PFSK-1 (cell line): ENCODE measurements around the gene SPAG4.

ENCODE experiments used
- POLR2AphosphoS5 ChIP-seq: IDR thresholded peaks from 2 replicates; pipeline ENCODE4 v1.6.1; 2012; ENCODE audit warnings: low read depth, mild to moderate bottlenecking, control low read depth, low read length, moderate library complexity
- REST ChIP-seq, 2 experiments: IDR thresholded peaks; 2 replicates each; pipeline versions ENCODE4 v1.6.1 to v1.8.0; 2011 to 2012; ENCODE audit warnings: low read depth in 2 of 2, low read length in 2 of 2, control low read depth in 1 of 2, inconsistent platforms in 1 of 2, mild to moderate bottlenecking in 1 of 2, moderate library complexity in 1 of 2; ENCODE audit not compliant: insufficient read depth in 1 of 2
- SIN3A ChIP-seq: IDR thresholded peaks from 2 replicates; pipeline ENCODE4 v1.6.1; 2012; ENCODE audit warnings: mild to moderate bottlenecking, low read length, moderate library complexity, borderline replicate concordance; ENCODE audit not compliant: insufficient read depth
- TAF1 ChIP-seq: IDR thresholded peaks from 2 replicates; pipeline ENCODE4 v1.6.1; 2012; ENCODE audit warnings: low read length, control low read depth, borderline replicate concordance; ENCODE audit not compliant: insufficient read depth

GRCh38 chr20:35653893-35654292 is 38.3 kb downstream of the SPAG4 start:
- TF ChIP-seq SIN3A (no peak), REST (IDR thresholded peaks at IDR 0.05; ENCODE audit: insufficient read depth in 1 of 2, low read depth in 2 of 2, low read length in 2 of 2) (no peak), POLR2AphosphoS5 (no peak), TAF1 (no peak)
